ENCODE measurements around the gene RFT1.

DNA sequence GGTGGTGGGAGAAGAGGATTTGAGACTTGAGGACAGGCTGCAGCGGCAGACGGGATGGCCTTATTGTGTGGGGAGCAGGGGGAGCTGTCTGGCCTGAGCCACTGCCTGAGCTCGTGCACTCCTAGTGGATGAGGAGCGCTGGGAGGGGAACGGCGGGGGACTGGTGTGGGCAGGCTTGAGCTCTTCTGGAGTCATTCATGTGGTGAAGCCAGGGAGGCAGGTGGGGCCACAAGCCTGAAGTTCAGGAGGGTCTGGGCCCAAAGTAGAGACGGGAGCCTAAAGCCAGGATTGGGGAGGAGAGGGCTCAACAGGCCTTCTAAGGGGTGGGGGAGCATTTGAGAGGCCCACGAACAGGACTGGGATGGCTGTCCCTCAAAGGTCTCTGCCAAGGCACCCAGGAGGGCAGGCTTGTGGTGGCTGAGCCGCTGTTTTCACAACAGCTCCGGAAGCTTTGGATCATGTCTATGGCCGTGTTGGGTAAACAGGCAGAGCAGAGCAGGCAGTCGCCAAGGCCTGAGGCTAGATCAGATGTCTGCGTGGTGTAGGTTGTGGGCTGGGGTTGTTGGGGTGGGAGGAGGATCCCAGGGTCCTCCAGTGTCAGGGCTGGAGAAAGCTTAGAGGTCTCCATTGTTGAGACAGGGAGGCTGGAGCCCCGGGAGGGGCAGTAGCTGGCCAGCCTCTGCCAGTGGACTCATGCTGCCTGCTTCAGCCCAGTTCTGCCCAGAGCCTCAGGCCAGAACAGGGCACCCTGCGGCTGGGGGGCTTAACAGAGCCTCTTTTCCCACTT, 39.0 kb upstream of the RFT1 start:
- TF ChIP-seq EP300 (IDR thresholded peaks at IDR 0.05), result no peak
- TF ChIP-seq, protein P1, sequence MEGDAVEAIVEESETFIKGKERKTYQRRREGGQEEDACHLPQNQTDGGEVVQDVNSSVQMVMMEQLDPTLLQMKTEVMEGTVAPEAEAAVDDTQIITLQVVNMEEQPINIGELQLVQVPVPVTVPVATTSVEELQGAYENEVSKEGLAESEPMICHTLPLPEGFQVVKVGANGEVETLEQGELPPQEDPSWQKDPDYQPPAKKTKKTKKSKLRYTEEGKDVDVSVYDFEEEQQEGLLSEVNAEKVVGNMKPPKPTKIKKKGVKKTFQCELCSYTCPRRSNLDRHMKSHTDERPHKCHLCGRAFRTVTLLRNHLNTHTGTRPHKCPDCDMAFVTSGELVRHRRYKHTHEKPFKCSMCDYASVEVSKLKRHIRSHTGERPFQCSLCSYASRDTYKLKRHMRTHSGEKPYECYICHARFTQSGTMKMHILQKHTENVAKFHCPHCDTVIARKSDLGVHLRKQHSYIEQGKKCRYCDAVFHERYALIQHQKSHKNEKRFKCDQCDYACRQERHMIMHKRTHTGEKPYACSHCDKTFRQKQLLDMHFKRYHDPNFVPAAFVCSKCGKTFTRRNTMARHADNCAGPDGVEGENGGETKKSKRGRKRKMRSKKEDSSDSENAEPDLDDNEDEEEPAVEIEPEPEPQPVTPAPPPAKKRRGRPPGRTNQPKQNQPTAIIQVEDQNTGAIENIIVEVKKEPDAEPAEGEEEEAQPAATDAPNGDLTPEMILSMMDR (IDR thresholded peaks at IDR 0.05), result no peak
- TF ChIP-seq POLR2A (IDR thresholded peaks at IDR 0.05; ENCODE audit: low read depth), result no peak
- TF ChIP-seq POLR2AphosphoS5 (IDR thresholded peaks at IDR 0.05), result no peak

Measured in esophagus muscularis mucosa (tissue), 4 donors.